Measurements from ENCODE around the gene GMDS.

DNA sequence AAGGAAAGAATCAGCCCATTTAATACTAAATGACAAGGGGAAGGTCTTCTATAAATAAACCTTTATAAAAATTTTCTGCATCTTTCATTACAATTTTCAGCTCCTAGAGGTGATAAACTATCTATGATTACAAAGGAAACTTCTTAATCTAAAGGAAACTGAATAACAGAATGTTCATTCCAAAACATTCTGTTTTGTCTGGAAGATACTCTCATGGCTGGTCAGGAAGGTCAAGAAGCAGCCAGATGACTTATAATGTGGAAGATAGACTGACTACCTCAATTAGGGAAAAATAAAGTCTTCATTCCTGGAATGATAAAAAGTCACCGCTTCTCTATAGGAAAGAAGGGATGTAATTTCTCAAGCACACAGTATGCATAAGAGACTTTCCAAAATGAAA lies 131.3 kb downstream of the GMDS start:
- TF ChIP-seq ZNF263 (CRISPR knock-in tag; IDR thresholded peaks at IDR 0.05; ENCODE audit: low read depth) (no peak), FOXJ3 (CRISPR knock-in tag; IDR thresholded peaks at IDR 0.05; ENCODE audit: borderline replicate concordance) (no peak), CTCF (IDR thresholded peaks at IDR 0.05) (no peak), ZNF138 (CRISPR knock-in tag; conservative IDR thresholded peaks at IDR 0.05) (no peak), SP1 (CRISPR knock-in tag; conservative IDR thresholded peaks at IDR 0.05) (no peak), ESRRA (CRISPR knock-in tag; IDR thresholded peaks at IDR 0.05; ENCODE audit: borderline replicate concordance) (no peak), RELA (CRISPR knock-in tag; IDR thresholded peaks at IDR 0.05; ENCODE audit: borderline replicate concordance) (no peak), PREB (CRISPR knock-in tag; IDR thresholded peaks at IDR 0.05; ENCODE audit: borderline replicate concordance) (no peak)

Measured in WTC11 (cell line).